Left colon (tissue), 2 donors: ENCODE results near the gene AK5. TPM values are rescaled to one million over a fixed set of nuclear protein-coding genes. Genes with fewer than 3 reads are reported as not detected.
A peak's percentile ranks its signal among the peaks of the same experiment; 100 is the strongest.
"Not testable (repeated sequence)": the region's sequence is repeated elsewhere in the genome, so short reads cannot be mapped to it uniquely, and the experiment has no call there.

ENCODE experiments used
- ATAC-seq: fragments of 200-7000 bp; cut with Tn5 transposase; one replicate; pipeline ENCODE4 v1.9.1; 2020; ENCODE audit warnings: mild to moderate bottlenecking, moderate library complexity
- DNase-seq, 2 donors: peaks; one replicate each; pipeline ENCODE4 v3.0.0-alpha.2; 2020
- intact Hi-C, 2 donors: fragments of 100-400 bp; cut with DNase I in 1 of 2; cut with micrococcal nuclease in 1 of 2; formaldehyde crosslinking; loops; one replicate each; pipeline versions ENCODE4 v1.11.2 to v1.14.0; 2022; cut with DNase I, micrococcal nuclease
- total RNA-seq, 2 donors: library from RNA; stranded (reverse); fragmentation: NEBNext Ultra II Directional; extraction: Animal tissue kit (Norgen Biotek cat#: 25700); gene quantifications; one replicate each; pipeline ENCODE4 v1.2.1, GENCODE V29; 2021
- donor health status: DM: no; HTN: no; CAD: no.
- donor health status: DM: yes; HTN: yes; CAD: no.

Gene AK5
- total RNA-seq, 2 donors from 2014 or later: 0.36 to 0.43 TPM

DNA sequence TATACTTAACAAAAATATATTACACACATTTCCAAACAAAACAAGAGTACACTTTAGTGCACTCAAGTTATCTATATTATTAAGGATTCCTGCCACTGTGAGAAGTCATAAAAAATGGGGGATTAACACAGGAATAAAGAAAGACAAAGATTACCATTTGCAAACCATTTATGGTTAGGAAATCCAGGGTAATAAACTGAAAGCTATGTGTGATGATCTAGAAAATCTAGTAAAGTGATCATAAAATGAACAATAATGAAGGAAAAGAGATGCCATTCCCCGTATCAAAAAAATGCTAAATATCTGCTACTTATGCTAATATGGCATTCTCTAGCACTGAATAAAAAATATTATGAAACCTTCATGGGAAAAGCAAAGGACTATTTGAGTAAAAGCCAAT lies 101.4 kb downstream of the AK5 start:
- DNase-seq: no peak
- intact Hi-C loops: no loop called here
- no peak for ATAC-seq

DNA sequence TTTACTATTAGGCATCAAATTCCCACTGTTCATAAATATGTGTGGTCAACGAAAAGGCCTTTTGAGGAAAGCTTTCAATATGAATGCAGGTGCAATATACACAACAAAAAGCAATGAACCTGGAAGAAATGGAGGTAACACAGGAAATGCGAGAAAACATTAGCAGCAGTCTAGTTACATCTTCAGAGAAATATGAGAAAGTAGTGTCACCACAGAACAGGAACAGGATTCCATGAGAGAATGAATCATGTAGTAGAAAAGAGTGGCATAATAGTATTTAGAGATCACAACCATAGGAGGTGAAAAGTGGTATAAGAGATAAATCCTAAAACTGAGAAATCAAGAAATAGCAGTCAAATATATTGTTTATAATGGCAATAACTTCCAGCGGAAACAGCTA lies 103.7 kb downstream of the AK5 start:
- ATAC-seq (no peak), DNase-seq (no peak)
- intact Hi-C loops: no loop called here

GRCh38 chr1:77386276-77386675 lies 104.5 kb downstream of the AK5 start:
- intact Hi-C loops: no loop called here
- ATAC-seq: no peak

DNA sequence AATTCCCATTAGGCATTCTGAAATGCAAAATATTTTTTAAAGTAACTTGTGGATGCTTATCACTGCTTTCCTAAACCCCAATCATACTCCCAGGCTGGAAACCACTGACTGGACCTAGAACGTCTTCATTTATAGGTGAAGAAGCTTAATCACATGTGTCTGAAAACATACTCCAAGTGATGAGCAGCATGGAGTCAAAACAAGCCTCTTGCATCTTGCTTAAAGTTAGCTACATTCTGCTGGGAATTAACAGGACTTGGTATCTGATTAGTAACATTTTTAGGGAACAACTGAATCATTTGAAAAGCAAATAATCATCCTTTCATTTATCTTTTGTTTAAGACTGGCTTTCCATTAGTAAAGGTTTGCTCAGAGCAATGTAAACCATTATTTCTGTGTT lies 105.7 kb downstream of the AK5 start:
- DNase-seq (no peak), ATAC-seq (no peak)
- intact Hi-C loops: no loop called here

More at GRCh38 chr1:77386276-77386675, 104.5 kb downstream of the AK5 start:
- no peak for DNase-seq

DNA sequence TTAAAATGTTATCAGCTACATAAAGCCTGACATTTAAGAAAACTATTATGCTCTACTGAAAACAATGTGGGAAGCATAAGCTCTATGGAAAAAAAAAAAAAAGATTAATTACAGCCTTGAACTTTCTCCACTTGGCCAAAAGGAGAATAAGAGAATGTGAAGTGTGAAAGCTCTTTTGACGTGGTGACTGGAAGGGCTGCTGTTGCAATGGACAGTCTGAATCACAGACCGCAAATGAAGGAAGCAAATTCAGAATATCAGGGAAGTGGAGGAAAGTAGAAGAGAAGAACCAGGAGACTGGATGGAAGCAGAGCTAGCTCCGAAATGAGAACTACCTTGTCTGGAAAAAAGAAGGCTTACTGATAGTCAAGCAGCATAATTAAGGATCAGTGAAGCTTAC lies 106.8 kb downstream of the AK5 start:
- DNase-seq (no peak), ATAC-seq (no peak)
- intact Hi-C loops: no loop called here

DNA sequence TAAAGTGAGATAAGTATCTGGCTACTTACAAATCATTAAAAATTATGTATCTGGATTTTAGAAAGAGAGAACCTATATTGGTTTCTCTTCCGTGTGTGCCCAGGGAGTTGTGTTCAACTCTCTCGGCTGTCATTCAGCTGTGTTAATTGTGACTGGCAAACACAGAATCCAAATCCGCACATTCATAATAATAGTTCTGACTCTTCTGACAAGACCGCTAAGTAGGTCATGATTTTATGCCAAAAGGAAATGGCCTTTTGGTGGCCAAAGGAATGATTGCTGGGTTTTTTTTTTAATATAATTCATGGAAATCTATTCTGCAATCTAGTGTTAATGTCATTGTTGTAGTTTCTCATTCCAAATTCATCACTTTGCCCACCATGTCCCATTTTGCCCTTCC lies 110.7 kb downstream of the AK5 start:
- no peak for ATAC-seq
- intact Hi-C loops: no loop called here
- DNase-seq: no peak

- ATAC-seq (no peak), DNase-seq (no peak)
- intact Hi-C loops: no loop called here
Measured at GRCh38 chr1:77394166-77394565, 112.3 kb downstream of the AK5 start.

DNA sequence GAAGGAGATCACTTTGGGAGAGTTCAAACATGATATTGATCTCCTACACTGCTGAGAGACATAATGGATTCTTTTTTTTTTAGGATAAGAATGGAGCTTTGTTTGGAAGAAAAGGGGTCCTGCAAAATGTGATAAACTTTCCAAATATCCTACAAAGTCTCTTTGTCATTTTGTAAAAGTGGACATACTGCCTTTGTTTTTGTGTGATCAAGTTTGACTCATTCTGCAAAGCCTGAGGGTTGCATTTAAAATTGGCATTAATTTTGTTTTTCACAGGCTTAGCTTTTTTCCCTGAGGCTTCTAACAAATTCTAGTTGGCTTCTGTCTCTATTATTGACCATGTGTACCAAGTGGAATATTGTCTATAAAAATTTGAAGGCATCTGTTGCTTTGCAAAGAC lies 113.2 kb downstream of the AK5 start:
- ATAC-seq (no peak), DNase-seq (no peak)
- intact Hi-C loops: no loop called here

GRCh38 chr1:77398152-77398551 lies 116.3 kb downstream of the AK5 start:
- intact Hi-C loops: no loop called here
- DNase-seq (no peak), ATAC-seq (no peak)

DNA sequence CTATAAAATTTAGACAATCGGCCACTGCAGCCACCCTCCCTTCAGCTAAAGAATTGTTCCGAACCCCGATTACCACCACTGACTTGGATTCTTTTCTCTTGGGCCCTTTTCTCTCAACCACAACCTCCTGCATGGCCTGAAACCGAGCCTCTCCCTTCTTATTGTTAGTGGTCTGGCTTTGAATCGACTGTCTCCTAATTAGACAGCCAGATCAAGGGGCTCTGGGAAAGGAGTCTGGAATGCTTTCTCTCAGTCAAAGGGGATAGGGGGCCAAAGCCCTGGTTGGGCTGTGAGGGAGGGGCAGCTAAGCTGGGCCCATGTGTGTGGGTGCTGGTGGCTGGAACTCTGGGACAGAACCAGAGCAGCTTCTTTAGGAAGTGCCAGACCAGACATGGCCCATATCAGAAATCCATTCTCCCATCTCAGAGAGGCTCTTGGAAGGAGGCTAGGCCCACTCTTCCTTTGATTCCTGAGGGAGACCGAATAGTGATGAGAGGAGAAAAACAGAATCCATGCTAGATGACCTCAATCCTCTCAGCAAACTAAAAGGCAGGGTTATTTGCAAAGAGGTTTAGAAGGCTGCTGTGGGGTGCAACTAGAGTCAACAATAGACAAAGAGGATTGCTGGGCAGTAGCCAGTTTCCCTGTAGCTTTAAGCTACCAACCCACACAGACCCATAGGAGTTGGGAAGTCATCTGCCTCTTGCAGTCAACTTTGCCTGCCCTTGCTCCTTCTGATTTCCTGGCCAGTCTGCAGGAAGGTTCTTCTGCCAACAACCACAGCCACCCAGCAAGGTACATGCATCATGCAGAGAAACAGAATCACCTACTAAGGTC lies 117.6 kb downstream of the AK5 start:
- no peak for ATAC-seq

DNA sequence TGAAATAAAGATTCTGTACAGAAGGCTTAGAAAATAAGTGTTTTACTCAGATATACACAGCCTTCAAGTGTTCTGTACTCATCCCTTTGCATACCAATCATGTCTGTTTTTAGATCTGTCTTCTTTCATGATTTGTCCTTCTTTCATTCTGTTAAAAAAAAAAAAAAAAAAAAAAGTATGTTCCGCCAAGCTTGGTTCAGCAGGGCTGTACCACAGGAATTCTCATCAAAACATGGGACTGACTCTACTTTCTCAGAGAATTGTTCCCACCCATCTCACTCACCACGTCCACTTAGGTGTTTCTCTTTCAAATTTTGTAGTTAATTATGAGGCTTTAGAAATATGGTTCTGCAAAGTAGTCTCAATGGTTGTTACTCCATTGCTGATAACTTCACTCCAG lies 119.0 kb downstream of the AK5 start:
- intact Hi-C loops: no loop called here
- ATAC-seq: no peak
- DNase-seq: no peak

More for the DNA sequence above, 117.6 kb downstream of the AK5 start:
- no peak for DNase-seq
- intact Hi-C loops: no loop called here

DNA sequence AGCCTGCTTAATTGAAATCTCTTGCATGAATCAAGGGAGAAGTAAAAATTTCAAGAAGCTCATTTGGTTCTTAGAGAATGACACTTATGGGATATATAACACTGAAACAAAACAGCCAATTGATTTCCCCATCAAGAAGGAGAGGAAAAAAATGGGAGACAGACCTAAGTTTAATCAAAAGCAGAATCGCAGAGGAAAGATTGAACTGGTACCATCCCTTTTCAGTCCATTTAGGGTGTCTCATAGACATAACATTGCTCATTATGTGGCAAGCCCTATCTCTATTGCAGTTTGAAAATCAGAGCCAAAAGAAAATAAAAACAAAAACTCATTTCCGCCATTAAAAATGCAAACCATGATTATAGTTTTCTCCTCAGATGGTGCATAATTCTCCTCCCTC lies 119.6 kb downstream of the AK5 start:
- no peak for ATAC-seq
- no peak for DNase-seq
- intact Hi-C loops: no loop called here

- DNase-seq: no peak
- intact Hi-C loops: no loop called here
- ATAC-seq: no peak
Measured at GRCh38 chr1:77405186-77405585, 123.4 kb downstream of the AK5 start.

GRCh38 chr1:77406661-77407060 lies 124.8 kb downstream of the AK5 start:
- DNase-seq: no peak
- intact Hi-C loops: no loop called here
- no peak for ATAC-seq

- intact Hi-C loops: no loop called here
- ATAC-seq: no peak
Measured at GRCh38 chr1:77407738-77408375, 126.0 kb downstream of the AK5 start.

DNA sequence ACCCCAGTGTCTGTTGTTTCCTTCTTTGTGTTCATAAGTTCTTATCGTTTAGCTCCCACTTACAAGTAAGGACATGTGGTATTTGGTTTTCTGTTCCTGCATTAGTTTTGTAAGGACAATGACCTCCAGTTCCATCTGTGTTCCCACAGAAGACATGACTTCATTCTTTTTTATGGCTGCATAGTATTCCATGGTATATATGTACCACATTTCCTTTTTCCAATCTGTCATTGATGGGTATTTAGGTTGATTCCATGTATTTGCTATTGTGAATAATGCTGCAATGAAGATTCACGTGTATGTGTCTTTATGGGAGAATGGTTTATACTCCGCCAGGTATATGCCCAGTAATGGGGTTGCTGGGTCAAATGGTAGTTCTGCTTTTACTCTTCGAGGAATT lies 127.1 kb downstream of the AK5 start:
- ATAC-seq, DNase-seq, intact Hi-C loops: not testable (repeated sequence)

More at GRCh38 chr1:77407738-77408375, 126.0 kb downstream of the AK5 start:
- no peak for DNase-seq

DNA sequence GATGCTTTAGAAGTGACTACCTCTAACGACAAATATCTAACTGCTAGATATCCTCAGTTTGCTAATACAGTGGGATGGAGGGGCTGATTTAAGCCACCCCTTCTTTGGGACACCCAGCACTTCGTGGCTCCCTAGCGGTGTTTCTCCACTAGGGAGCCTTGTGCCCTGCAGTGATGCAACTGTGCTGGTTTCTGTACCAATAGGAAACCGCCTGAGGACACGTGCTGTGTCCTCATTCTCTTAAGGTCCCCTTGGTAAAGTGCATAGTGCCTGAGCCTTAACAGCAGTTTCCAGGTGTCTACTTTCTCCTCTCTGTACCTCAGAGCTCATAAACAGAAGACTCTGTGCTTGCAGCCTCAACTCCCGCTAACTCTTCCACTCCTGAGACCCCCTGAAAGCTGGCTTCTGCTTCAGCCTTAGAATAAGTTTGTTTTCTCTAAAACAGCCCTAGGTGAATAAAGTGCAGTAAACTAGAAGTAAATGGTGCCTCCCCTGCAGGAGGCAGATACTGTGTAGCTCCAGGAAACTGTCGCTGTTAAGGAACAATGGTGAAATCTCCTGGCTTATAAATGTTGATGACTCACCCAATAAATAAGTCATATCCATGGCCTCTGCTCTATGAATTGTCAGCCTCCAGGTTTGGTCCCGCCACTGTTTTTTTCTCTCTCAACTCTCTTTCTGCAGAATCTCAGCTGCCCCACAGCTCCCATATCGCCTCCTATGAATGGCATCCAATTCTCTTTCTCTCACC lies 130.4 kb downstream of the AK5 start:
- peak; percentile 100 for ATAC-seq
- intact Hi-C loops: no loop called here
- DNase-seq: no peak

DNA sequence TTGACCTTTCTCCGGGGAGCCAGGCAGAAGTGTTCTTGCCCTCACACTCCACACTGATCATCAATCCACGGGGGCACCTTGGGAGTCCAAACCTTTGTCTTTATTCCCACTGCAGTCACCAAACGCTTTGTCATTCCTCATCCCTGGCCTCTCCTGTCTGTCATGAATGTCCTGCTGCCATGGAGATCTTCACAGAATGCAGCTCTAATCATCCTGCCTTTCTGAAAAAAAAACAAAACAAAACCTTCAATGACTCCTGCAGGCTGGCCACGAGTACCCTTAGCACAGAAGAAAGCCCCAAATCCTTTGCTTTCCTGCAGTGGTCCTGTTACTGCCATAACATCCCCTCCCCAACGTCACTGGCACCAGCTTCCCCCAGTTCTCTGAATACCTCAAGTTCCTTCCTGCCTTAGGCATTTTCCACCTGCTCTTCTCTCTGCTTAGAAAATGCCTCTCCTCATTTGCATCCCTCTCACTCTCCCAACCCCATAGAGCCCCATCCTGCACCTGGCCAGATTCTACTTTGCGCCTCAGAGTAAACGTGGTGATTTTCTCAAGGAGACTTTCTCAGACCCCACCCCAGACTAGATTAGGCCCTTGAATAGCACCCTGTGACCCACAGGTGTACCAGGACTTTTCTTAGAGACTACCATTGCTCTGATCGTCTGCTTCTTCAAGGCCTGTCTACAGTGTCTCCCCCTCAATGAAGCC lies 131.2 kb downstream of the AK5 start:
- intact Hi-C loops: no loop called here
- peak; percentile 13 for ATAC-seq
- DNase-seq: no peak
